ENCODE results near the gene VTI1A.

VTI1A gene

GRCh38 chr10:112813866-112814591 is 367.0 kb downstream of the VTI1A start:
- H3K9ac ChIP-seq (ENCODE audit: low read depth, low read length): no peak overlapping the region
- H3K9me3 ChIP-seq (ENCODE audit: insufficient read depth, low read depth, low read length): no peaks in the 10 kb centered on the region
- H3K4me1 ChIP-seq (ENCODE audit: insufficient read depth, low read length): peaks cover 73% of the 10 kb centered on the region
- no peaks in the 10 kb centered on the region; the same call in 1 of the 2 replicates for H3K27me3 ChIP-seq (ENCODE audit: insufficient read depth, low read length)
- 93% methylated on average over 15 of the region's 16 CpGs for WGBS
- no peak overlapping the region for H3K27ac ChIP-seq (ENCODE audit: low read depth, low read length)
- no peak overlapping the region for H3K4me3 ChIP-seq (ENCODE audit: low read length)
- H3K36me3 ChIP-seq (ENCODE audit: insufficient read depth, low read length): no peaks in the 10 kb centered on the region

- no peaks in the 10 kb centered on the region for H3K27me3 ChIP-seq (ENCODE audit: insufficient read depth, low read length)
- H3K36me3 ChIP-seq (ENCODE audit: insufficient read depth, low read length): no peaks in the 10 kb centered on the region
- no peak overlapping the region for H3K9ac ChIP-seq (ENCODE audit: low read depth, low read length)
- peaks cover 65% of the 10 kb centered on the region for H3K4me1 ChIP-seq (ENCODE audit: insufficient read depth, low read length)
- H3K9me3 ChIP-seq (ENCODE audit: insufficient read depth, low read depth, low read length): no peaks in the 10 kb centered on the region
- no peak overlapping the region for H3K4me3 ChIP-seq (ENCODE audit: low read length)
- no peak overlapping the region for H3K27ac ChIP-seq (ENCODE audit: low read depth, low read length)
- WGBS: 80% methylated on average over 14 of the region's 16 CpGs
Measured at GRCh38 chr10:112815269-112816032, 368.4 kb downstream of the VTI1A start.

- no peaks in the 10 kb centered on the region for H3K36me3 ChIP-seq (ENCODE audit: insufficient read depth, low read length)
- H3K27me3 ChIP-seq (ENCODE audit: insufficient read depth, low read length): no peaks in the 10 kb centered on the region
- no peaks in the 10 kb centered on the region for H3K9me3 ChIP-seq (ENCODE audit: insufficient read depth, low read depth, low read length)
- no peak overlapping the region for H3K9ac ChIP-seq (ENCODE audit: low read depth, low read length)
- no peak overlapping the region for H3K4me3 ChIP-seq (ENCODE audit: low read length)
- H3K4me1 ChIP-seq (ENCODE audit: insufficient read depth, low read length): peaks cover 60% of the 10 kb centered on the region
- 94% methylated on average over 4 of the region's 4 CpGs for WGBS
- H3K27ac ChIP-seq (ENCODE audit: low read depth, low read length): no peak overlapping the region
Measured at GRCh38 chr10:112816033-112816430, 369.0 kb downstream of the VTI1A start.

- Histone ChIP-seq H3K9me3 (ENCODE audit: insufficient read depth, low read depth, low read length) (no peaks in the 10 kb centered on the region), H3K27ac (ENCODE audit: low read depth, low read length) (no peak overlapping the region), H3K4me1 (ENCODE audit: insufficient read depth, low read length) (peaks cover 56% of the 10 kb centered on the region), H3K4me3 (ENCODE audit: low read length) (no peak overlapping the region), H3K9ac (ENCODE audit: low read depth, low read length) (no peak overlapping the region), H3K36me3 (ENCODE audit: insufficient read depth, low read length) (no peaks in the 10 kb centered on the region), H3K27me3 (ENCODE audit: insufficient read depth, low read length) (no peaks in the 10 kb centered on the region)
- WGBS: 56% methylated on average over 13 of the region's 13 CpGs
Measured at GRCh38 chr10:112816891-112817290, 369.9 kb downstream of the VTI1A start.

- no peak overlapping the region for H3K27ac ChIP-seq (ENCODE audit: low read depth, low read length)
- H3K27me3 ChIP-seq (ENCODE audit: insufficient read depth, low read length): no peaks in the 10 kb centered on the region
- H3K4me3 ChIP-seq (ENCODE audit: low read length): no peak overlapping the region
- H3K36me3 ChIP-seq (ENCODE audit: insufficient read depth, low read length): no peaks in the 10 kb centered on the region
- H3K9me3 ChIP-seq (ENCODE audit: insufficient read depth, low read depth, low read length): no peaks in the 10 kb centered on the region
- H3K4me1 ChIP-seq (ENCODE audit: insufficient read depth, low read length): peaks cover 43% of the 10 kb centered on the region
- H3K9ac ChIP-seq (ENCODE audit: low read depth, low read length): no peak overlapping the region
- 88% methylated on average over 12 of the region's 14 CpGs for WGBS
Measured at GRCh38 chr10:112817981-112818777, 371.2 kb downstream of the VTI1A start.

GRCh38 chr10:112819231-112819630 is 372.2 kb downstream of the VTI1A start:
- no peak overlapping the region for H3K4me3 ChIP-seq (ENCODE audit: low read length)
- WGBS: 95% methylated on average over 7 of the region's 7 CpGs

GRCh38 chr10:112820320-112820719 is 373.3 kb downstream of the VTI1A start:
- Histone ChIP-seq H3K4me3 (ENCODE audit: low read length) (no peak overlapping the region), H3K27ac (ENCODE audit: low read depth, low read length) (no peak overlapping the region), H3K9me3 (ENCODE audit: insufficient read depth, low read depth, low read length) (no peaks in the 10 kb centered on the region), H3K9ac (ENCODE audit: low read depth, low read length) (no peak overlapping the region), H3K4me1 (ENCODE audit: insufficient read depth, low read length) (peaks cover 27% of the 10 kb centered on the region), H3K36me3 (ENCODE audit: insufficient read depth, low read length) (no peaks in the 10 kb centered on the region), H3K27me3 (ENCODE audit: insufficient read depth, low read length) (no peaks in the 10 kb centered on the region)
- 94% methylated on average over 1 of the region's 1 CpG for WGBS

More at GRCh38 chr10:112819231-112819630, 372.2 kb downstream of the VTI1A start:
- H3K4me1 ChIP-seq (ENCODE audit: insufficient read depth, low read length): peaks cover 38% of the 10 kb centered on the region
- H3K36me3 ChIP-seq (ENCODE audit: insufficient read depth, low read length): no peaks in the 10 kb centered on the region
- H3K27me3 ChIP-seq (ENCODE audit: insufficient read depth, low read length): no peaks in the 10 kb centered on the region
- H3K9me3 ChIP-seq (ENCODE audit: insufficient read depth, low read depth, low read length): no peaks in the 10 kb centered on the region
- no peak overlapping the region for H3K9ac ChIP-seq (ENCODE audit: low read depth, low read length)
- no peak overlapping the region for H3K27ac ChIP-seq (ENCODE audit: low read depth, low read length)

GRCh38 chr10:112821038-112821437 is 374.0 kb downstream of the VTI1A start:
- Histone ChIP-seq H3K36me3 (ENCODE audit: insufficient read depth, low read length) (no peaks in the 10 kb centered on the region), H3K27me3 (ENCODE audit: insufficient read depth, low read length) (no peaks in the 10 kb centered on the region), H3K4me3 (ENCODE audit: low read length) (no peak overlapping the region), H3K27ac (ENCODE audit: low read depth, low read length) (no peak overlapping the region), H3K4me1 (ENCODE audit: insufficient read depth, low read length) (peaks cover 21% of the 10 kb centered on the region), H3K9ac (ENCODE audit: low read depth, low read length) (no peak overlapping the region), H3K9me3 (ENCODE audit: insufficient read depth, low read depth, low read length) (no peaks in the 10 kb centered on the region)
- 95% methylated on average over 19 of the region's 19 CpGs for WGBS

GRCh38 chr10:112821663-112822062 is 374.6 kb downstream of the VTI1A start:
- Histone ChIP-seq H3K9me3 (ENCODE audit: insufficient read depth, low read depth, low read length) (no peaks in the 10 kb centered on the region), H3K9ac (ENCODE audit: low read depth, low read length) (no peak overlapping the region), H3K4me1 (ENCODE audit: insufficient read depth, low read length) (peaks cover 15% of the 10 kb centered on the region), H3K36me3 (ENCODE audit: insufficient read depth, low read length) (no peaks in the 10 kb centered on the region), H3K27ac (ENCODE audit: low read depth, low read length) (no peak overlapping the region), H3K4me3 (ENCODE audit: low read length) (no peak overlapping the region), H3K27me3 (ENCODE audit: insufficient read depth, low read length) (no peaks in the 10 kb centered on the region)
- 91% methylated on average over 7 of the region's 7 CpGs for WGBS

GRCh38 chr10:112823007-112823406 is 376.0 kb downstream of the VTI1A start:
- Histone ChIP-seq H3K27ac (ENCODE audit: low read depth, low read length) (no peak overlapping the region), H3K4me1 (ENCODE audit: insufficient read depth, low read length) (peaks cover 5% of the 10 kb centered on the region), H3K9ac (ENCODE audit: low read depth, low read length) (no peak overlapping the region), H3K4me3 (ENCODE audit: low read length) (no peak overlapping the region), H3K27me3 (ENCODE audit: insufficient read depth, low read length) (no peaks in the 10 kb centered on the region), H3K36me3 (ENCODE audit: insufficient read depth, low read length) (no peaks in the 10 kb centered on the region), H3K9me3 (ENCODE audit: insufficient read depth, low read depth, low read length) (no peaks in the 10 kb centered on the region)
- WGBS: 90% methylated on average over 5 of the region's 5 CpGs

- no peaks in the 10 kb centered on the region for H3K27me3 ChIP-seq (ENCODE audit: insufficient read depth, low read length)
- H3K4me1 ChIP-seq (ENCODE audit: insufficient read depth, low read length): peaks cover 5% of the 10 kb centered on the region; the same call in 1 of the 2 replicates
- H3K36me3 ChIP-seq (ENCODE audit: insufficient read depth, low read length): no peaks in the 10 kb centered on the region
- H3K27ac ChIP-seq (ENCODE audit: low read depth, low read length): no peak overlapping the region
- H3K9me3 ChIP-seq (ENCODE audit: insufficient read depth, low read depth, low read length): no peaks in the 10 kb centered on the region
- WGBS: 88% methylated on average over 7 of the region's 7 CpGs
- H3K9ac ChIP-seq (ENCODE audit: low read depth, low read length): no peak overlapping the region
- H3K4me3 ChIP-seq (ENCODE audit: low read length): no peak overlapping the region
Measured at GRCh38 chr10:112823604-112824003, 376.6 kb downstream of the VTI1A start.
